CD14-positive monocyte (primary cell): ENCODE data around the gene TMEM198. TPM values are rescaled to one million over a fixed set of nuclear protein-coding genes. Genes with fewer than 3 reads are reported as not detected.

Experiments used
- DNase-seq, 3 donors: peaks; one replicate each; pipeline ENCODE4 v3.0.0-alpha.2; 2011 to 2022
- H2AFZ ChIP-seq: 2 replicates; pipeline ENCODE4 v1.6.0; 2012; ENCODE audit warnings: mild to moderate bottlenecking, low read depth, low read length, inconsistent platforms; ENCODE audit not compliant: insufficient read depth, poor library complexity, severe bottlenecking
- H3K27ac ChIP-seq, 2 donors: 1 replicate in 1 of 2; 2 replicates in 1 of 2; pipeline ENCODE4 v1.5.1; 2012 to 2013; ENCODE audit warnings: low read length in 2 of 2, control low read depth in 1 of 2, inconsistent platforms in 1 of 2, low read depth in 1 of 2, mild to moderate bottlenecking in 1 of 2
- H3K27me3 ChIP-seq, 2 donors: one replicate each; pipeline versions ENCODE4 v1.6.0 to v1.6.1; 2011 to 2013; ENCODE audit warnings: low read length in 2 of 2; ENCODE audit not compliant: control insufficient read depth in 2 of 2, insufficient read depth in 2 of 2
- H3K36me3 ChIP-seq, 2 donors: replicated peaks in 1 of 2; 1 replicate in 1 of 2; 2 replicates in 1 of 2; pipeline versions ENCODE4 v1.5.1 to v1.6.1; 2012 to 2013; ENCODE audit warnings: low read length in 2 of 2, control low read depth in 1 of 2, inconsistent platforms in 1 of 2, mild to moderate bottlenecking in 1 of 2; ENCODE audit not compliant: insufficient read depth in 2 of 2, control insufficient read depth in 1 of 2
- H3K4me1 ChIP-seq, 2 donors: 1 replicate in 1 of 2; 2 replicates in 1 of 2; pipeline versions ENCODE4 v1.5.1 to v1.6.1; 2012 to 2013; ENCODE audit warnings: low read length in 2 of 2, control low read depth in 1 of 2, inconsistent platforms in 1 of 2, mild to moderate bottlenecking in 1 of 2, moderate library complexity in 1 of 2; ENCODE audit not compliant: insufficient read depth in 2 of 2, control insufficient read depth in 1 of 2
- H3K4me2 ChIP-seq: replicated peaks from 2 replicates; pipeline ENCODE3; 2012; ENCODE audit warnings: low read length, moderate library complexity, mild to moderate bottlenecking; ENCODE audit not compliant: poor library complexity, severe bottlenecking; ENCODE audit errors: extremely low read depth
- H3K4me3 ChIP-seq, 3 experiments: fragments of 200-600 bp in 1 of 3; sonication (generic) in 1 of 3; replicated peaks in 1 of 3; 1 replicate in 2 of 3; 2 replicates in 1 of 3; pipeline ENCODE4 v1.5.1; 2011 to 2013; ENCODE audit warnings: low read length in 3 of 3, mild to moderate bottlenecking in 3 of 3, control low read depth in 2 of 3, low read depth in 2 of 3, inconsistent platforms in 1 of 3, moderate library complexity in 1 of 3
- H3K79me2 ChIP-seq: 2 replicates; pipeline ENCODE4 v1.6.0; 2012; ENCODE audit warnings: mild to moderate bottlenecking, control low read depth, inconsistent platforms, low read length, moderate library complexity; ENCODE audit not compliant: insufficient read depth
- H3K9ac ChIP-seq: 2 replicates; pipeline ENCODE4 v1.6.0; 2017; ENCODE audit warnings: low read length, mild to moderate bottlenecking; ENCODE audit not compliant: insufficient read depth, poor library complexity, severe bottlenecking
- H3K9me3 ChIP-seq, 2 donors: replicated peaks in 1 of 2; 1 replicate in 1 of 2; 2 replicates in 1 of 2; pipeline versions ENCODE4 v1.5.1 to v1.6.1; 2012 to 2013; ENCODE audit warnings: low read length in 2 of 2, control low read depth in 1 of 2; ENCODE audit not compliant: control insufficient read depth in 1 of 2, insufficient read depth in 1 of 2
- H4K20me1 ChIP-seq: 2 replicates; pipeline ENCODE4 v1.6.0; 2012; ENCODE audit warnings: mild to moderate bottlenecking, low read length, control low read depth, moderate library complexity; ENCODE audit not compliant: insufficient read depth
- H3K27ac Mint-ChIP-seq, 7 donors: one replicate each; pipeline ENCODE4 v1.8.0; 2020; ENCODE audit warnings: mild to moderate bottlenecking in 7 of 7, mixed read lengths in 7 of 7, moderate library complexity in 6 of 7, inconsistent platforms in 2 of 7
- H3K27me3 Mint-ChIP-seq, 3 donors: one replicate each; pipeline ENCODE4 v1.8.0; 2021 to 2022; ENCODE audit warnings: low read depth in 3 of 3, mild to moderate bottlenecking in 3 of 3, mixed read lengths in 3 of 3, moderate library complexity in 3 of 3, inconsistent platforms in 1 of 3
- H3K36me3 Mint-ChIP-seq, 2 donors: one replicate each; pipeline ENCODE4 v1.8.0; 2020; ENCODE audit warnings: mixed read lengths in 2 of 2, inconsistent platforms in 1 of 2, mild to moderate bottlenecking in 1 of 2
- H3K4me1 Mint-ChIP-seq: one replicate; pipeline ENCODE4 v1.8.0; 2020; ENCODE audit warnings: mild to moderate bottlenecking, mixed read lengths
- H3K4me3 Mint-ChIP-seq, 2 donors: one replicate each; pipeline ENCODE4 v1.8.0; 2020; ENCODE audit warnings: mild to moderate bottlenecking in 2 of 2, mixed read lengths in 2 of 2, moderate library complexity in 1 of 2
- H3K9me3 Mint-ChIP-seq, 7 donors: one replicate each; pipeline ENCODE4 v1.8.0; 2020 to 2022; ENCODE audit warnings: mixed read lengths in 7 of 7, mild to moderate bottlenecking in 6 of 7, moderate library complexity in 6 of 7, inconsistent platforms in 2 of 7
- CTCF ChIP-seq: fragments of 200-600 bp; IDR thresholded peaks from one replicate; pipeline ENCODE4 v1.8.0; 2022; ENCODE audit warnings: antibody characterized with exemption, mild to moderate bottlenecking
- WGBS: methylation state at CpG from one replicate; pipeline ENCODE4 v1.1.5; 2013; ENCODE audit warnings: missing lambda C conversion rate; ENCODE audit not compliant: insufficient coverage; 5-methylcytosine and 5-hydroxymethylcytosine counted together
- intact Hi-C, 2 donors: fragments of 100-400 bp; cut with micrococcal nuclease; formaldehyde crosslinking; loops; one replicate each; pipeline versions ENCODE4 v1.15.0 to v1.15.1; 2023
- polyA plus RNA-seq, 3 donors: library from polyadenylated mRNA; depleted of rRNA in 1 of 3; unstranded in 2 of 3; stranded (reverse) in 1 of 3; fragments of 300-500 nt in 2 of 3; fragments of >200 nt in 1 of 3; fragmentation: Illumina TruSeq in 2 of 3; gene quantifications; 1 replicate in 2 of 3; 2 replicates in 1 of 3; pipeline ENCODE4 v1.2.3, GENCODE V29; 2012 to 2021

Gene TMEM198
- polyA plus RNA-seq, 3 donors: not detected

DNA sequence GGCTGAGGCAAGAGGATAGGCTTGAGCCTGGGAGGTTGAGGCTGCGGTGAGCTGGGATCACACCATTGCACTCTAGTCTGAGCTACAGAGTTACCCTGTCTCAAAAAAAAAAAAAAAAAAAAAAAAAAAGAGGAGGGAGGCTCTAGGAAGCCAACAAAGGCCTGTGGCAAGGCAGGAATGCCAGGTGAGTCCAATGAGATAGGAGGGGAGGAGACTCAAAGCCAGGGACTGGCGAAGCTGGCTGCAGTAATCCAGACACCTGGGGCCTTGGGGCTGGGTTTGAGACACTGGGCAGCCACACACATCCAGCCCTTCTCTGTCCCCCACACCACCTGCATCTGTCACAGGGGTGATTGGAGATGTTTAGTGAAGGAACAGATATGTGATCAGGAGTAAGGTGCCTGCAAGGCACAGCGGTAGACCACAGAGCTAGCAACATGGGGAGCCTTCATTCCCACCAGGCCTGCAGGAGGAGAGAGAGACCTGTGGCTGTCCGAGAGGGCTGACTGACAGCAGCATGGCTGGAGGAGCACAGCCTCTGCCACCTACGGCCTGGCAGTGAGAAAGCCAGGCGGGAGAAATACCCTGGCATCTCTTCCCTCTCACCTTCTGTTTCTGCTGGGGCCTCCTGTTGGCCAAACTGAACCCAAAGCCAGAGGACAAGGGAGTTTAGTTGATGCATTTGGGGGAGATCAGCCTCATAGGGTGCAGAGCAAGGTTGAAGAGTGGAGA is 9.7 kb upstream of the TMEM198 start:
- Histone ChIP-seq H3K9me3 (no peaks in the 10 kb centered on the region), H3K27me3 (peaks cover 6 to 12% of the 10 kb centered on the region in 2 donors), H3K4me3 (no peak overlapping the region), H3K79me2 (no peaks in the 10 kb centered on the region), H3K4me2 (no peak overlapping the region), H2AFZ (no peak overlapping the region), H3K9ac (no peak overlapping the region), H3K4me1 (no peaks in the 10 kb centered on the region), H4K20me1 (no peaks in the 10 kb centered on the region), H3K36me3 (no peaks in the 10 kb centered on the region), H3K27ac (no peak overlapping the region)
- Mint-ChIP-seq H3K27me3 (peaks cover 29 to 31% (median 30%) of the 10 kb centered on the region in 3 donors), H3K9me3 (peaks cover 0 to 2% (median 0%) of the 10 kb centered on the region in 7 donors), H3K36me3 (no peaks in the 10 kb centered on the region), H3K4me3 (no peak overlapping the region), H3K4me1 (no peaks in the 10 kb centered on the region), H3K27ac (no peak overlapping the region)
- 100% methylated on average over 2 of the region's 6 CpGs for WGBS
- TF ChIP-seq CTCF: no peak
- intact Hi-C loops: loop anchor here (5.0 kb wide), 3 partner anchors 37 to 77 kb away; partner anchors contain the start of gene GMPPA (in 1 of the 2)
- no peak for DNase-seq

DNA sequence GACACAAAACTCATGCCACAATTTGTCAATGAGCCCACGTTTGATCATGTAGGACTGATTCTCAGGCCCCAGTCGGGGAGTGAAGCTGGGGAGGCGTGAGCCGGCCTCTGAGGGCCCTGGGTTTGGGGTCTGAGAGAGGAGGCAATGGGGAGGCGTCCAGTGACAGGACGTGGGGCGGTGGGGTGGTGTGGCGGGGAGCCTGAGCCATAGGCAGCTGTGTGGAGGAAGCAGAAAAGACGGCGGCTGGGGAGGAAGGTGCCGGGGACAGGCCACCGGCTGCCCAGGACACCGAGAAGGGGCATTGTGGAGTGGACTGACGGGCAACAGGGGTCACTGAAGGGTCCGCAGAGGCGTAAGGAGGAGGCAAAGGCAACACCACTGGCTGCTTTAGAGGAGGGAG is 7.4 kb upstream of the TMEM198 start:
- Histone ChIP-seq H3K4me2 (no peak overlapping the region), H3K27me3 (peaks cover 0 to 9% of the 10 kb centered on the region in 2 donors), H3K9me3 (no peaks in the 10 kb centered on the region), H4K20me1 (no peaks in the 10 kb centered on the region), H3K9ac (no peak overlapping the region), H3K79me2 (no peaks in the 10 kb centered on the region), H3K4me1 (peaks cover under 1% of the 10 kb centered on the region in 2 donors), H3K4me3 (no peak overlapping the region), H3K36me3 (no peaks in the 10 kb centered on the region), H3K27ac (no peak overlapping the region), H2AFZ (no peak overlapping the region)
- Mint-ChIP-seq H3K27me3 (peaks cover 12 to 19% (median 17%) of the 10 kb centered on the region in 3 donors), H3K27ac (no peak overlapping the region), H3K36me3 (no peaks in the 10 kb centered on the region), H3K9me3 (peaks cover 0 to 2% (median 0%) of the 10 kb centered on the region in 7 donors), H3K4me1 (no peaks in the 10 kb centered on the region), H3K4me3 (no peak overlapping the region)
- DNase-seq: no peak
- WGBS: 87% methylated on average over 14 of the region's 16 CpGs
- no peak for TF ChIP-seq CTCF
- intact Hi-C loops: no loop called here
